DMS153 treated with DMSO at 0.1 percent for 48 hours (cell line): ENCODE data around the gene CLPTM1L.
A peak's percentile ranks its signal among the peaks of the same experiment; 100 is the strongest.

Experiments
- DNase-seq: peaks from one replicate; lab custom pipeline; 2025; ENCODE audit not compliant: unreplicated experiment; lab: John Stamatoyannopoulos, UW

The CLPTM1L gene

GRCh38 chr5:1344975-1345838 lies at the start of gene CLPTM1L:
CLPTM1L (minus strand) TSS chr5:1345099; CDS start chr5:1344841, 258 bp downstream.
- peak; percentile 90 for DNase-seq

- DNase-seq = no peak
These were observed 48.9 kb upstream of the CLPTM1L start for GRCh38 chr5:1393571-1394501.

- DNase-seq = no peak
These were observed 48.1 kb upstream of the CLPTM1L start for GRCh38 chr5:1392801-1393565.

GRCh38 chr5:1392261-1392660 lies 47.4 kb upstream of the CLPTM1L start:
- no peak for DNase-seq

GRCh38 chr5:1391691-1392090 lies 46.8 kb upstream of the CLPTM1L start:
- DNase-seq = no peak

- DNase-seq = no peak
These were observed 46.1 kb upstream of the CLPTM1L start for GRCh38 chr5:1390861-1391600.

- no peak for DNase-seq
These were observed 45.4 kb upstream of the CLPTM1L start for GRCh38 chr5:1390333-1390732.

- no peak for DNase-seq
These were observed 43.6 kb upstream of the CLPTM1L start for GRCh38 chr5:1388383-1388967.

GRCh38 chr5:1387876-1388275 lies 43.0 kb upstream of the CLPTM1L start:
- no peak for DNase-seq

GRCh38 chr5:1387059-1387755 lies 42.3 kb upstream of the CLPTM1L start:
- DNase-seq = no peak

GRCh38 chr5:1386274-1386717 lies 41.4 kb upstream of the CLPTM1L start:
- peak; percentile 77 for DNase-seq

GRCh38 chr5:1385395-1386273 lies 40.7 kb upstream of the CLPTM1L start:
- peak; percentile 95 for DNase-seq

- DNase-seq = no peak
These were observed 39.6 kb upstream of the CLPTM1L start for GRCh38 chr5:1384521-1384920.

GRCh38 chr5:1383886-1384401 lies 39.0 kb upstream of the CLPTM1L start:
- no peak for DNase-seq

- no peak for DNase-seq
These were observed 38.4 kb upstream of the CLPTM1L start for GRCh38 chr5:1383344-1383743.

GRCh38 chr5:1382248-1382700 lies 37.4 kb upstream of the CLPTM1L start:
- DNase-seq = no peak

GRCh38 chr5:1381370-1382247 lies 36.7 kb upstream of the CLPTM1L start:
- no peak for DNase-seq
